ENCODE measurements around the gene DMPK. TPM values are rescaled to one million over a fixed set of nuclear protein-coding genes. Genes with fewer than 3 reads are reported as not detected.

DMPK gene
- total RNA-seq, 2 donors from 2014 or later, result 212 to 227 TPM

GRCh38 chr19:45817725-45818301 is 35.5 kb upstream of the DMPK start:
- TF ChIP-seq CTCF (IDR thresholded peaks at IDR 0.05), result no peak
- DNase-seq (ENCODE audit: low spot score) (no peak), ATAC-seq (ENCODE audit: insufficient number of reproducible peaks, low FRiP score, low read depth) (no peak)
- Histone ChIP-seq H3K4me3 (no peak overlapping the region), H3K27ac (no peak overlapping the region), H3K27me3 (replicated peaks; ENCODE audit: insufficient read depth) (no peaks in the 10 kb centered on the region), H3K36me3 (peaks cover 13% of the 10 kb centered on the region), H3K9me3 (no peaks in the 10 kb centered on the region), H3K4me1 (ENCODE audit: control insufficient read depth in 1 of 2, low read depth in 2 of 2) (peaks cover 0 to 17% of the 10 kb centered on the region in 2 donors)

- no peak overlapping the region for H3K4me3 ChIP-seq
- no peak overlapping the region for H3K27ac ChIP-seq
- H3K36me3 ChIP-seq, result peaks cover 6% of the 10 kb centered on the region
- peak; percentile 89 for TF ChIP-seq CTCF (IDR thresholded peaks at IDR 0.05)
- ATAC-seq (ENCODE audit: insufficient number of reproducible peaks, low FRiP score, low read depth) (peak; percentile 94), DNase-seq (ENCODE audit: low spot score) (peak; percentile 72)
- H3K9me3 ChIP-seq, result no peaks in the 10 kb centered on the region
- H3K4me1 ChIP-seq (ENCODE audit: control insufficient read depth in 1 of 2, low read depth in 2 of 2), result peaks cover 0 to 17% of the 10 kb centered on the region in 2 donors
- H3K27me3 ChIP-seq (replicated peaks; ENCODE audit: insufficient read depth), result no peaks in the 10 kb centered on the region
Observed at GRCh38 chr19:45817010-45817724, 34.9 kb upstream of the DMPK start.

GRCh38 chr19:45816236-45817009 is 34.1 kb upstream of the DMPK start:
- no peak overlapping the region for H3K4me3 ChIP-seq
- peaks cover 0 to 17% of the 10 kb centered on the region in 2 donors for H3K4me1 ChIP-seq (ENCODE audit: control insufficient read depth in 1 of 2, low read depth in 2 of 2)
- H3K9me3 ChIP-seq, result no peaks in the 10 kb centered on the region
- no peak for TF ChIP-seq CTCF (IDR thresholded peaks at IDR 0.05)
- H3K27ac ChIP-seq, result peak overlapping the region in 1 of 2 donors; percentile 6
- peaks cover 6% of the 10 kb centered on the region for H3K36me3 ChIP-seq
- DNase-seq (ENCODE audit: low spot score) (no peak), ATAC-seq (ENCODE audit: insufficient number of reproducible peaks, low FRiP score, low read depth) (no peak)
- H3K27me3 ChIP-seq (replicated peaks; ENCODE audit: insufficient read depth), result no peaks in the 10 kb centered on the region

GRCh38 chr19:45815481-45816216 is 33.4 kb upstream of the DMPK start:
- Histone ChIP-seq H3K27ac (peak overlapping the region; percentile 6 to 22), H3K27me3 (replicated peaks; ENCODE audit: insufficient read depth) (no peaks in the 10 kb centered on the region), H3K9me3 (no peaks in the 10 kb centered on the region), H3K4me3 (peak overlapping the region; percentile 63), H3K36me3 (peaks cover under 1% of the 10 kb centered on the region), H3K4me1 (ENCODE audit: control insufficient read depth in 1 of 2, low read depth in 2 of 2) (peaks cover 0 to 17% of the 10 kb centered on the region in 2 donors)
- ATAC-seq (ENCODE audit: insufficient number of reproducible peaks, low FRiP score, low read depth) (no peak), DNase-seq (ENCODE audit: low spot score) (no peak)
- TF ChIP-seq CTCF (IDR thresholded peaks at IDR 0.05), result no peak
